ENCODE measurements around the gene EXOC4.

GRCh38 chr7:133564484-133564883, 311.6 kb downstream of the EXOC4 start:
- TF ChIP-seq GATA2 (IDR thresholded peaks at IDR 0.05; ENCODE audit: low read depth, low read length) (no peak), GATA3 (IDR thresholded peaks at IDR 0.05; ENCODE audit: low read depth, low read length) (no peak)

Measured in SH-SY5Y (cell line).